Activated CD4-positive, alpha-beta memory T cell treated with anti-CD3 and anti-CD28 coated beads for 36 hours (primary cell): Measurements from ENCODE around the gene CLNS1A. TPM values are rescaled to one million over a fixed set of nuclear protein-coding genes. Genes with fewer than 3 reads are reported as not detected.

ENCODE experiments used
- CTCF ChIA-PET: fragments of 350-600 bp; sonication (Branson Sonifier 250); formaldehyde crosslinking; loops from one replicate; lab custom pipeline; 2021; ENCODE audit warnings: antibody characterized with exemption, inconsistent platforms; lab: Charles Lee
- POLR2A ChIA-PET: fragments of 350-600 bp; sonication (Branson Sonifier 250); formaldehyde crosslinking; loops from one replicate; lab custom pipeline; 2021; ENCODE audit warnings: antibody characterized with exemption; lab: Charles Lee
- DNase-seq: peaks from one replicate; pipeline ENCODE4 v3.0.0-alpha.2; 2020
- H3K27ac Mint-ChIP-seq: one replicate; pipeline ENCODE4 v1.8.0; 2021; ENCODE audit warnings: mixed read lengths
- H3K27me3 Mint-ChIP-seq: one replicate; pipeline ENCODE4 v1.8.0; 2021; ENCODE audit warnings: mixed read lengths
- H3K36me3 Mint-ChIP-seq: one replicate; pipeline ENCODE4 v1.8.0; 2021; ENCODE audit warnings: mixed read lengths
- H3K4me1 Mint-ChIP-seq: one replicate; pipeline ENCODE4 v1.8.0; 2021; ENCODE audit warnings: low read depth, mixed read lengths
- H3K4me3 Mint-ChIP-seq: one replicate; pipeline ENCODE4 v1.8.0; 2021; ENCODE audit warnings: mild to moderate bottlenecking, mixed read lengths
- H3K9me3 Mint-ChIP-seq: one replicate; pipeline ENCODE4 v1.8.0; 2021; ENCODE audit warnings: mixed read lengths
- intact Hi-C: fragments of 100-400 bp; cut with micrococcal nuclease; formaldehyde crosslinking; loops from one replicate; pipeline ENCODE4 v1.15.1; 2023
- total RNA-seq, 2 experiments: library from RNA; stranded (reverse); gene quantifications; one replicate each; pipeline ENCODE4 v1.2.3, GENCODE V29; 2021

CLNS1A gene
- 100 to 1,000 TPM; 199 to 200 TPM for total RNA-seq

GRCh38 chr11:77637345-77638165 lies at the start of gene CLNS1A:
TSS of gene CLNS1A (minus strand) at chr11:77637794. CDS start at chr11:77637714, 80 bp downstream.
- H3K4me1 Mint-ChIP-seq = peaks cover 35% of the 10 kb centered on the region
- ChIA-PET CTCF (interaction anchor here (0.6 kb wide), 1 partner anchor 163 kb away, joined by 3 read pairs; the partner anchor contains the start of gene PAK1), POLR2A (interaction anchor here (1.6 kb wide), 1 partner anchor 357 kb away, joined by 4 read pairs; the partner anchor contains the start of gene INTS4)
- peak within 1 kb of the TSS; percentile 95 for H3K4me3 Mint-ChIP-seq
- H3K27me3 Mint-ChIP-seq = no peaks in the 10 kb centered on the region
- intact Hi-C loops = loop anchor here (1.0 to 10.0 kb wide), 4 partner anchors 165 to 1403 kb away; partner anchors contain the start of genes INTS4, PAK1 and RSF1
- H3K27ac Mint-ChIP-seq = peak within 1 kb of the TSS; percentile 95
- H3K36me3 Mint-ChIP-seq = peaks cover 25% of the 10 kb centered on the region
- DNase-seq = peak; percentile 90
- peaks cover 4% of the 10 kb centered on the region for H3K9me3 Mint-ChIP-seq

GRCh38 chr11:77687088-77687487 lies 49.5 kb upstream of the CLNS1A start:
- Mint-ChIP-seq H3K4me3 (no peak overlapping the region), H3K9me3 (no peaks in the 10 kb centered on the region), H3K27me3 (no peaks in the 10 kb centered on the region), H3K27ac (no peak overlapping the region), H3K4me1 (no peaks in the 10 kb centered on the region), H3K36me3 (peaks cover 24% of the 10 kb centered on the region)
- intact Hi-C loops = no loop called here
- ChIA-PET POLR2A (no interaction called here), CTCF (interaction anchor here (0.7 kb wide), 1 partner anchor 10 kb away, joined by 4 read pairs; no protein-coding TSS in a partner anchor)
- DNase-seq = no peak

GRCh38 chr11:77677138-77677537 lies 39.5 kb upstream of the CLNS1A start:
- intact Hi-C loops = no loop called here
- H3K4me3 Mint-ChIP-seq = no peak overlapping the region
- ChIA-PET CTCF (no interaction called here), POLR2A (no interaction called here)
- H3K9me3 Mint-ChIP-seq = no peaks in the 10 kb centered on the region
- no peaks in the 10 kb centered on the region for H3K4me1 Mint-ChIP-seq
- no peaks in the 10 kb centered on the region for H3K27me3 Mint-ChIP-seq
- H3K36me3 Mint-ChIP-seq = peaks cover 49% of the 10 kb centered on the region
- no peak overlapping the region for H3K27ac Mint-ChIP-seq
- DNase-seq = no peak

GRCh38 chr11:77672264-77672663 lies 34.7 kb upstream of the CLNS1A start:
- H3K27me3 Mint-ChIP-seq = no peaks in the 10 kb centered on the region
- CTCF ChIA-PET = no interaction called here
- DNase-seq = no peak
- H3K9me3 Mint-ChIP-seq = no peaks in the 10 kb centered on the region
- no peaks in the 10 kb centered on the region for H3K4me1 Mint-ChIP-seq
- POLR2A ChIA-PET = no interaction called here
- no peak overlapping the region for H3K27ac Mint-ChIP-seq
- H3K36me3 Mint-ChIP-seq = peaks cover 58% of the 10 kb centered on the region
- intact Hi-C loops = no loop called here
- no peak overlapping the region for H3K4me3 Mint-ChIP-seq

GRCh38 chr11:77669848-77670511 lies 32.4 kb upstream of the CLNS1A start:
- H3K27ac Mint-ChIP-seq = no peak overlapping the region
- H3K27me3 Mint-ChIP-seq = no peaks in the 10 kb centered on the region
- ChIA-PET POLR2A (interaction anchor here (0.6 kb wide), 1 partner anchor 20 kb away, joined by 4 read pairs; no protein-coding TSS in a partner anchor), CTCF (no interaction called here)
- intact Hi-C loops = no loop called here
- DNase-seq = no peak
- H3K4me3 Mint-ChIP-seq = no peak overlapping the region
- H3K36me3 Mint-ChIP-seq = peaks cover 45% of the 10 kb centered on the region
- H3K4me1 Mint-ChIP-seq = no peaks in the 10 kb centered on the region
- H3K9me3 Mint-ChIP-seq = no peaks in the 10 kb centered on the region

- intact Hi-C loops = no loop called here
- ChIA-PET CTCF (no interaction called here), POLR2A (no interaction called here)
- Mint-ChIP-seq H3K27ac (no peak overlapping the region), H3K9me3 (no peaks in the 10 kb centered on the region), H3K4me1 (no peaks in the 10 kb centered on the region), H3K4me3 (no peak overlapping the region), H3K36me3 (peaks cover 35% of the 10 kb centered on the region), H3K27me3 (no peaks in the 10 kb centered on the region)
- no peak for DNase-seq
Measured at GRCh38 chr11:77668760-77669159, 31.2 kb upstream of the CLNS1A start.

GRCh38 chr11:77665240-77665965 lies 27.8 kb upstream of the CLNS1A start:
- no peaks in the 10 kb centered on the region for H3K27me3 Mint-ChIP-seq

GRCh38 chr11:77661670-77662069 lies 24.1 kb upstream of the CLNS1A start:
- Mint-ChIP-seq H3K4me3 (no peak overlapping the region), H3K27ac (no peak overlapping the region), H3K36me3 (peaks cover under 1% of the 10 kb centered on the region), H3K4me1 (no peaks in the 10 kb centered on the region), H3K9me3 (no peaks in the 10 kb centered on the region), H3K27me3 (no peaks in the 10 kb centered on the region)
- POLR2A ChIA-PET = no interaction called here
- intact Hi-C loops = no loop called here
- DNase-seq = no peak
- CTCF ChIA-PET = no interaction called here

More at GRCh38 chr11:77665240-77665965, 27.8 kb upstream of the CLNS1A start:
- intact Hi-C loops = no loop called here
- ChIA-PET POLR2A (no interaction called here), CTCF (no interaction called here)
- Mint-ChIP-seq H3K36me3 (peaks cover 18% of the 10 kb centered on the region), H3K27ac (no peak overlapping the region), H3K4me1 (no peaks in the 10 kb centered on the region), H3K9me3 (no peaks in the 10 kb centered on the region), H3K4me3 (no peak overlapping the region)
- DNase-seq = no peak

GRCh38 chr11:77660947-77661346 lies 23.4 kb upstream of the CLNS1A start:
- H3K9me3 Mint-ChIP-seq = no peaks in the 10 kb centered on the region
- no peak overlapping the region for H3K4me3 Mint-ChIP-seq
- H3K27me3 Mint-ChIP-seq = no peaks in the 10 kb centered on the region
- no peak for DNase-seq
- POLR2A ChIA-PET = interaction anchor here (0.6 kb wide), 1 partner anchor 49 kb away, joined by 4 read pairs; no protein-coding TSS in a partner anchor
- no peaks in the 10 kb centered on the region for H3K4me1 Mint-ChIP-seq
- CTCF ChIA-PET = no interaction called here
- no peaks in the 10 kb centered on the region for H3K36me3 Mint-ChIP-seq
- intact Hi-C loops = no loop called here
- no peak overlapping the region for H3K27ac Mint-ChIP-seq

- H3K4me3 Mint-ChIP-seq = no peak overlapping the region
- intact Hi-C loops = no loop called here
- POLR2A ChIA-PET = no interaction called here
Measured at GRCh38 chr11:77658213-77659013, 20.8 kb upstream of the CLNS1A start.

GRCh38 chr11:77656362-77656761 lies 18.8 kb upstream of the CLNS1A start:
- Mint-ChIP-seq H3K4me1 (no peaks in the 10 kb centered on the region), H3K27me3 (no peaks in the 10 kb centered on the region), H3K4me3 (no peak overlapping the region), H3K36me3 (no peaks in the 10 kb centered on the region), H3K27ac (no peak overlapping the region), H3K9me3 (no peaks in the 10 kb centered on the region)
- DNase-seq = no peak
- CTCF ChIA-PET = no interaction called here
- intact Hi-C loops = no loop called here
- POLR2A ChIA-PET = no interaction called here

More at GRCh38 chr11:77658213-77659013, 20.8 kb upstream of the CLNS1A start:
- H3K4me1 Mint-ChIP-seq = no peaks in the 10 kb centered on the region
- DNase-seq = no peak
- no peak overlapping the region for H3K27ac Mint-ChIP-seq
- no peaks in the 10 kb centered on the region for H3K27me3 Mint-ChIP-seq
- H3K9me3 Mint-ChIP-seq = no peaks in the 10 kb centered on the region
- CTCF ChIA-PET = no interaction called here
- H3K36me3 Mint-ChIP-seq = no peaks in the 10 kb centered on the region
